ENCODE results near the gene HIF1A.
"Not testable (repeated sequence)": the region's sequence is repeated elsewhere in the genome, so short reads cannot be mapped to it uniquely, and the experiment has no call there.

Gene HIF1A

GRCh38 chr14:61694830-61695694, at the start of gene HIF1A:
HIF1A (plus strand) TSS chr14:61695513; CDS start chr14:61695805, 292 bp downstream.
- DNase-seq (ENCODE audit: low read depth) = peak; percentile 95

DNA sequence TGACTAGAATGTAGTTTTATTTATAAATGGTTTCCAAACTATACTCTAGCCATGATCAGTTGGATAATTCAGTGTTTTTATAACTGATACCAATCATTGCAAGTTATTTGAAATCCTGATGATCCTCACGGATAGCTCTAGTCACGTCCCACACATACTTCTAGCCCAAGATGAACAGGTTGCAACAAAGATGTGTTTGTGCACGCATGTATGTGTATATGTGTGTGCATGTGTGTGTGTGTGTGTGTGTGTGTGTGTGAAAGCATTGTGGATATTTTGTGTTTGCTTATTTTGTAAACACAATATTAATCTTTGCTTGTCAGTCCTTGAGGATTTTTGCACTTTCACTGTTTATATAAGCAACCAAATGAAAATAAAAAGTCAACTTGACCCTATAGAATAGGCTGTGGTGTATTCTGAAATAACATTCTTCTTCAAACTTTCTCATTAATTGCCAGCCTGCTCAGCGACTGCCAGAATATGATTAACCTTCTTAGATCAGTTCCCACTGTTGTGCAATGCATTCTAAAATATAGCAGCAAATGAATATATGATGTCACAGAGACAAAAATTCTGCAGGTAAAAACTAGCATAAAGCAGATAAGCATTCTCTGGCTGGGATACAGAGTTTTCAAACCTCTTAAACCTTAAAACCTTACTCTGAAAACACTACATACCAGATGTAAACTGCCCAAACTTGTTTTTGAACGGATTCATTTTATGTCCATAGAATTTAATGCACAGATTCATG, 48.8 kb upstream of the HIF1A start:
- DNase-seq (ENCODE audit: low read depth) = no peak

GRCh38 chr14:61647704-61648103, 47.6 kb upstream of the HIF1A start:
- no peak for DNase-seq (ENCODE audit: low read depth)

DNA sequence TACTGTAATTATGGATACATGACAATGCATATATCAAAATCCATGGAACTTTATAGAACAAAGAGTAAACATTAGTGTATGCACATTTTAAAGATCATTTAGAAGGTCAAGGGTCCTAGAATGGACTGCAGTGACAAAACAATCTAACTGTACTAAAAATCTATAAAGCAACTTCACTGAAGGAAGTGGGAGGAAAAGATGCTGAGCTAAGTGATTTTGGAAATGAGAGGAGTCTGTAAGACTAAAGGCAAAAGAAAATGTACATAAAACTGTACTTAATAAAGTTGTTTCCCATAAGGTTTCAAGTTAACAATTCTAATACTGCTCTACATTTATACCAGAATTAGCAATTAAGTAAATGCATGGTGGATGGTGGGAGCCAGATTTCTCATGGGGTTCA, 46.9 kb upstream of the HIF1A start:
- no peak for DNase-seq (ENCODE audit: low read depth)

- DNase-seq (ENCODE audit: low read depth) = no peak
Observed at GRCh38 chr14:61649283-61649682, 46.0 kb upstream of the HIF1A start.

DNA sequence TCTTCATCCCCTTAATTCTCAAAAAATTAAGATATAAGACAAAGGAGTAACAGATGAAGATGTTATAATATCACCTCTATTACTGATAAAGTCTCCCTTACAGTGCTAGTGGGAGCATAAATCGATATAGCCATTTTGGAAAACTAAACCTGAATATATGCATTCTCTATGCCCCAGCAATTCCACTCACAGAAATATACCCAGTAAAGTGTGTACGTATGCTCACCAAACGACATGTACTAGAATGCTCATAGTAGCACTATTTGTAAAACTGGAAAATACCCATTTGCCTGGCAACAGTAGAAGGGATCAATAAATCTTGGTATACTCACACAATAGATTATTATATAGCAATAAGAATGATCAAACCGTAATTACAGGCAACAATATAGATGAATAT, 44.0 kb upstream of the HIF1A start:
- no peak for DNase-seq (ENCODE audit: low read depth)

GRCh38 chr14:61652526-61653262, 42.6 kb upstream of the HIF1A start:
- DNase-seq (ENCODE audit: low read depth) = no peak

- no peak for DNase-seq (ENCODE audit: low read depth)
Observed at GRCh38 chr14:61653507-61653906, 41.8 kb upstream of the HIF1A start.

DNA sequence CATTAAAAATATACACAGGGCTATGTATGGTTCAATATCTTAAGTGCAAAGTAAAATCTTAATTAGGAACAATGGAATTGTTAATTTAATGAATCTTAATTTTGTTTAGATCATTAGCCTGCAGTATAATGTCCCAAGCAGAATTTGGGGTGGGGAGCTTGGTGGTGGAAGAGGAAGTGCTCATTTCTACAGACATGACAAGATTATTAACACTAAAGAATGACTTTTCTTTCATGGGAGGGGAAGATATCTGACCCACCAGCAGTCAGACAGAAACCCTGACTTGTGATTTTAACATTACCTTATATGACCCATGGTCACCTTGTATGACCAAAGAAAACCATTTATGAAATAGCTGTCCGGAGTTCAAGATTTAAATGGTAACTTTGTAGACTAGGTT, 41.3 kb upstream of the HIF1A start:
- no peak for DNase-seq (ENCODE audit: low read depth)

DNA sequence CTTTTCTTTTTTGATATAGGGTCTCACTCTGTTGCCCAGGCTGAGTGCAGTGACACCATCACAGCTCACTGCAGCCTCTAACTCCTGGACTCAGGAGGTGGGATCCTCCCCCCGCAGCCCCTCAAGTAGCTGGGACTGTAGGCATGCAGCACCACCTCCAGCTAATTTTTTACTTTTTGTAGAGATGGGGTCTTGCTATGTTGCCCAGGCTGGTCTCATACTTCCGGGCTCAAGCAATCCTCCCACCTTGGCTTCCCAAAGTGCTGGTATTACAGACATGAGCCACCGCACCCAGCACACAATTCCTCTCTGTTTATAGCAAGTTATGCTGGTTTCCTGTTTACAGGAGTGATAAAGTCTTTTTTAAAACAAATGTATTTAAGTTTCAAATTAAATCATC, 39.5 kb upstream of the HIF1A start:
- DNase-seq (ENCODE audit: low read depth) = no peak

- DNase-seq (ENCODE audit: low read depth) = no peak
Observed at GRCh38 chr14:61656341-61656740, 39.0 kb upstream of the HIF1A start.

GRCh38 chr14:61658111-61658510, 37.2 kb upstream of the HIF1A start:
- not testable (repeated sequence) for DNase-seq (ENCODE audit: low read depth)

- no peak for DNase-seq (ENCODE audit: low read depth)
Observed at GRCh38 chr14:61659582-61659981, 35.7 kb upstream of the HIF1A start.

GRCh38 chr14:61661471-61662400, 33.6 kb upstream of the HIF1A start:
- no peak for DNase-seq (ENCODE audit: low read depth)

DNA sequence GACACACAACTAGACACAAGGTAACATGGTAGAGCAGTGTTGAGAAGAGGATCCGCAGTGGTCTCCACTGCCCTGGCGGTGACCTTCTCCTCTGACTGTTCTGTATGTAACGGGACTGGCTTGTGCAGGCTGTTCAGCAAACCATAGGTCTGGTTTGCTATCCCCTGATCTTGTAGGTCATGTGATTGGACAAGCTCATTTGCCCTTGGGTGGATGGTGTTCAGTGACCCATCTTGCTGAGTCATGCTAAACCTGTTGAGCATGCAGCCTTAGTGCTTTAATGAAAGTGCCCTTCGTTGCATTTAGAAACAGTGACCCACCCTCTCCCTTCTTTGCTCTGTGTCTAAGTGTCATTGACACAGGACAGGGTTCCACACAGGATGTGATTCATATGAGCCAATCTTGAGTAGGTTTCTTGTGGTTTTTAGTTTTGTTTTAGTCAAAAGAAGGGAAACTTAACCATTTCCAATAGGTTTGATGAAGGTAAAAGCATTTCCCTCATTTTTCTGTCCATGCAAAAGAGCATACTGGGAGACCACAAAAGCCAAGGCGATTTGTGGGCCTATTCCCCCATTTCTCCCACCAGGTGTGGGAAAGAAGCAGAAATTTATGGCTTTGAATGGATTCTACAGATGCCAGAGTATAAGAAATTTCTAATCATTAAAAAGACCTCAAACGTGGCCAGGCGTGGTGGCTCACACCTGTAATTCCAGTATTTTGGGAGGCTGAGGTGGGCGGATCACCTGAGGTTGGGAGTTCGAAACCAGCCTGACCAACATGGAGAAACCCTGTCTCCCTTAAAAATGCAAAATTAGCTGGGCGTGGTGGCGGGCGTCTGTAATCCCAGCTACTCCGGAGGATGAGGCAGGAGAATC, 32.6 kb upstream of the HIF1A start:
- peak; percentile 24 for DNase-seq (ENCODE audit: low read depth)

DNA sequence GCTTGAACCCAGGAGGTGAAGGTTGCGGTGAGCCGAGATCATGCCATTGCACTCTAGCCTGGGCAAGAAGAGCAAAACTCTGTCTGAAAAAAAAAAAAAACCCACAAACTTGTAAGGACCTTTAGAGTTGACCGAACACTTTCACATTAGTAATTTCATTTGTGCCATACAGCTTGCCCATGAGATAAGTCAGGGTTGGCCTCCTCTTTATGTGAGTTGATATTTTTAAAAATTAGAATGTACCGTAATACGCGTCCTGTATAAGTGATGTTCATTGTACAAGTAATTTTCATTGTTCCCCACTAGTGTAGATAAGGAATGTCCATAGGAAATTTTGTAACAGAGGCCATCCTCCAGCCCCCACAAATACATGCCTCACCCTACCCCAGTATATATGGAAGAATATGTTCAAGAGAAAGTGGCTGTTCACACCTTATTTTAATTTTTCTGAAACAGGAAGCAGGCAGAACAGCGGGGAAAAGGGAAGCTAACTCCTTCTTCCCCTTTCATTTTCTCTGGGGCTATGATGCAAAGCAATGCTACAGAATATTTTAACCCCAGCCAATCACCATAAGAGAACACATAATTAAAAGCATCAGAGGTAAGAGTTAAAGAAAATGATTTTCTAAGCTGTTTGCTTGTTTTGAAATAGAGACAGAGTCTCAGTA, 31.9 kb upstream of the HIF1A start:
- no peak for DNase-seq (ENCODE audit: low read depth)

DNA sequence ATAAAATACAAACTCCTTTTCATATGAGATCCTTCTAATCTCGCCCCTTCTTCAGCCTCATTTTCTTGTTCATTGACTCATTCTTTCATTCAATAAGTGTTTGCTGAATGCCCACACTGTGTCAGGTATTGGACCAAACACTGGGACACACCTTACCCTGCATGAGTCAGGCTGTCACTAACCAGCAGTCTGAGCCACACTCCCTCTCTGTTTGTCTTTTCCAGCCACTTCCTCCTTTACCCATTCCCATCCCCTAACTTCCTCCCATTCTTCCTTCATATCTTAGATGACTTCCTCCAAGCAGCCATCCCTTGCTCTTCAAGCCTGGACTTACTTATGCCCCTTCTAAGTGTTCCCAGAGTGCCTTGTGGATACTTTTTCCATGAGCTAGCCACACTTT, 27.0 kb upstream of the HIF1A start:
- DNase-seq (ENCODE audit: low read depth) = no peak

- DNase-seq (ENCODE audit: low read depth) = no peak
Observed at GRCh38 chr14:61670576-61670975, 24.7 kb upstream of the HIF1A start.

- no peak for DNase-seq (ENCODE audit: low read depth)
Observed at GRCh38 chr14:61671082-61671481, 24.2 kb upstream of the HIF1A start.

- DNase-seq (ENCODE audit: low read depth) = no peak
Observed at GRCh38 chr14:61672796-61673195, 22.5 kb upstream of the HIF1A start.
